HEK293 (cell line): Measurements from ENCODE around the gene CCDC85C.

Experiments
- CTCF ChIA-PET: fragments of 350-600 bp; formaldehyde crosslinking; extraction: SDS; loops from one replicate; lab custom pipeline; 2021; ENCODE audit warnings: antibody characterized with exemption; lab: Yijun Ruan, JAX
- POLR2A ChIA-PET: fragments of 300-600 bp; formaldehyde crosslinking; extraction: SDS; loops from one replicate; lab custom pipeline; 2020; ENCODE audit warnings: antibody characterized with exemption, inconsistent platforms; lab: Yijun Ruan, JAX
- H3K27ac ChIP-seq: fragments of 200-500 bp; sonication (Bioruptor generic); 2 replicates; pipeline ENCODE4 v1.5.1; 2014; ENCODE audit warnings: low read depth, low read length, control low read depth, inconsistent platforms; ENCODE audit errors: extremely low read depth
- H3K36me3 ChIP-seq, 2 experiments: fragments of 200-500 bp in 1 of 2; sonication (Bioruptor generic) in 1 of 2; 1 replicate in 1 of 2; 2 replicates in 1 of 2; pipeline ENCODE4 v1.5.1; 2014 to 2017; ENCODE audit warnings: inconsistent platforms in 2 of 2, low read length in 2 of 2; ENCODE audit not compliant: control insufficient read depth in 2 of 2, insufficient read depth in 1 of 2
- H3K4me1 ChIP-seq: fragments of 200-500 bp; sonication (Bioruptor generic); 2 replicates; pipeline ENCODE4 v1.5.1; 2014; ENCODE audit warnings: mild to moderate bottlenecking, low read length, inconsistent platforms; ENCODE audit not compliant: control insufficient read depth, insufficient read depth
- H3K4me3 ChIP-seq: 2 replicates; pipeline ENCODE4 v1.5.1; 2011; ENCODE audit warnings: low read depth, mild to moderate bottlenecking, control low read depth, low read length, moderate library complexity
- H3K9me3 ChIP-seq: fragments of 200-500 bp; sonication (Bioruptor generic); 2 replicates; pipeline ENCODE4 v1.5.1; 2014; ENCODE audit warnings: low read depth, low read length, inconsistent platforms; ENCODE audit not compliant: control insufficient read depth, insufficient read depth
- GFI1B ChIP-seq: fragments of 450-650 bp; formaldehyde crosslinking; IDR thresholded peaks from 2 replicates; pipeline ENCODE4 v1.5.1; 2016; ENCODE audit warnings: missing biosample characterization, missing genetic modification characterization
- KLF16 ChIP-seq: fragments of 450-650 bp; formaldehyde crosslinking; IDR thresholded peaks from 2 replicates; pipeline ENCODE4 v1.5.1; 2017; ENCODE audit warnings: missing biosample characterization, missing genetic modification characterization
- KLF9 ChIP-seq: fragments of 450-650 bp; formaldehyde crosslinking; IDR thresholded peaks from 2 replicates; pipeline ENCODE4 v1.5.1; 2016; ENCODE audit warnings: missing biosample characterization, missing genetic modification characterization, low read depth
- MZF1 ChIP-seq: fragments of 450-650 bp; formaldehyde crosslinking; IDR thresholded peaks from 2 replicates; pipeline ENCODE4 v1.5.1; 2017; ENCODE audit warnings: missing biosample characterization, missing genetic modification characterization, borderline replicate concordance
- TSHZ1 ChIP-seq: fragments of 450-650 bp; formaldehyde crosslinking; IDR thresholded peaks from 2 replicates; pipeline ENCODE4 v1.5.1; 2016; ENCODE audit warnings: missing biosample characterization, missing genetic modification characterization, borderline replicate concordance
- ZBTB10 ChIP-seq: fragments of 450-650 bp; formaldehyde crosslinking; IDR thresholded peaks from 2 replicates; pipeline ENCODE4 v1.5.1; 2016; ENCODE audit warnings: missing biosample characterization, missing genetic modification characterization
- ZNF114 ChIP-seq: fragments of 450-650 bp; formaldehyde crosslinking; IDR thresholded peaks from 2 replicates; pipeline ENCODE4 v1.5.0; 2017; ENCODE audit warnings: missing biosample characterization, missing genetic modification characterization
- ZNF148 ChIP-seq: fragments of 450-650 bp; formaldehyde crosslinking; IDR thresholded peaks from 2 replicates; pipeline ENCODE4 v1.5.0; 2017; ENCODE audit warnings: missing biosample characterization, missing genetic modification characterization, borderline replicate concordance
- ZNF174 ChIP-seq: fragments of 450-650 bp; formaldehyde crosslinking; IDR thresholded peaks from 2 replicates; pipeline ENCODE4 v1.5.0; 2017; ENCODE audit warnings: missing biosample characterization, mild to moderate bottlenecking, missing genetic modification characterization
- ZNF274 ChIP-seq, 2 experiments: fragments of 200-500 bp in 1 of 2; fragments of 450-650 bp in 1 of 2; sonication (Bioruptor generic) in 1 of 2; formaldehyde crosslinking in 1 of 2; IDR thresholded peaks; 2 replicates each; pipeline versions ENCODE4 v1.5.1 to v1.6.1; 2014 to 2016; ENCODE audit warnings: borderline replicate concordance in 1 of 2, inconsistent platforms in 1 of 2, low read length in 1 of 2, missing biosample characterization in 1 of 2, missing genetic modification characterization in 1 of 2
- ZNF341 ChIP-seq: fragments of 450-650 bp; formaldehyde crosslinking; IDR thresholded peaks from 2 replicates; pipeline ENCODE4; 2016; ENCODE audit warnings: low read depth, missing biosample characterization, missing genetic modification characterization
- ZNF404 ChIP-seq: fragments of 450-650 bp; formaldehyde crosslinking; IDR thresholded peaks from 2 replicates; pipeline ENCODE4 v1.5.1; 2017; ENCODE audit warnings: missing biosample characterization, missing genetic modification characterization
- ZNF416 ChIP-seq: fragments of 450-650 bp; formaldehyde crosslinking; IDR thresholded peaks from 2 replicates; pipeline ENCODE4 v1.5.1; 2016; ENCODE audit warnings: missing biosample characterization, missing genetic modification characterization
- ZNF561 ChIP-seq: fragments of 450-650 bp; IDR thresholded peaks from 2 replicates; pipeline ENCODE4 v1.5.1; 2018; ENCODE audit warnings: missing biosample characterization, missing genetic modification characterization, borderline replicate concordance
- ZNF610 ChIP-seq: fragments of 450-650 bp; formaldehyde crosslinking; IDR thresholded peaks from 2 replicates; pipeline ENCODE4 v1.5.1; 2016; ENCODE audit warnings: missing biosample characterization, missing genetic modification characterization, borderline replicate concordance
- ZNF626 ChIP-seq: fragments of 450-650 bp; sonication (Bioruptor Pico); formaldehyde crosslinking; IDR thresholded peaks from 2 replicates; pipeline ENCODE4 v1.5.1; 2018; ENCODE audit warnings: missing biosample characterization, missing genetic modification characterization, inconsistent platforms
- ZNF76 ChIP-seq: fragments of 450-650 bp; formaldehyde crosslinking; IDR thresholded peaks from 2 replicates; pipeline ENCODE4; 2016; ENCODE audit warnings: low read depth, missing biosample characterization, missing genetic modification characterization, borderline replicate concordance
- ZNF776 ChIP-seq: fragments of 450-650 bp; formaldehyde crosslinking; IDR thresholded peaks from 2 replicates; pipeline ENCODE4 v1.5.0; 2017; ENCODE audit warnings: missing biosample characterization, missing genetic modification characterization, borderline replicate concordance

Gene CCDC85C

GRCh38 chr14:99468081-99468480 is 135.9 kb downstream of the CCDC85C start:
- no peak overlapping the region for H3K27ac ChIP-seq
- POLR2A ChIA-PET: interaction anchor here (1.3 kb wide), 1 partner anchor 11 kb away, joined by 3 read pairs; no protein-coding TSS in a partner anchor
- CTCF ChIA-PET: interaction anchor here (0.6 kb wide), 1 partner anchor 281 kb away, joined by 5 read pairs; no protein-coding TSS in a partner anchor
- no peaks in the 10 kb centered on the region for H3K9me3 ChIP-seq
- no peak for TF ChIP-seq ZNF274 (IDR thresholded peaks at IDR 0.05; ENCODE audit: low read length)
- no peak for TF ChIP-seq ZNF274 (tag by site-specific recombination; IDR thresholded peaks at IDR 0.05; ENCODE audit: borderline replicate concordance)
- TF ChIP-seq GFI1B (tag by site-specific recombination): no peak
- TF ChIP-seq ZNF404 (tag by site-specific recombination): no peak
- TF ChIP-seq KLF9 (tag by site-specific recombination): no peak
- 0 out of 2 replicates have a peak, but pooled peaks have one; percentile 4 for TF ChIP-seq ZNF341 (tag by site-specific recombination)
- TF ChIP-seq MZF1 (tag by site-specific recombination): no peak
- no peak for TF ChIP-seq ZNF610 (tag by site-specific recombination)
- H3K4me1 ChIP-seq: peaks cover 17% of the 10 kb centered on the region
- no peak overlapping the region for H3K4me3 ChIP-seq
- H3K36me3 ChIP-seq: peaks cover 0 to 7% of the 10 kb centered on the region in 2 experiments; a peak in 1 of 3 replicates

GRCh38 chr14:99467336-99468078 is 136.5 kb downstream of the CCDC85C start:
- POLR2A ChIA-PET: interaction anchor here (1.3 kb wide), 1 partner anchor 12 kb away, joined by 3 read pairs; no protein-coding TSS in a partner anchor

GRCh38 chr14:99466758-99467157 is 137.2 kb downstream of the CCDC85C start:
- Histone ChIP-seq H3K4me1 (peaks cover 16% of the 10 kb centered on the region), H3K9me3 (no peaks in the 10 kb centered on the region), H3K4me3 (no peak overlapping the region), H3K27ac (no peak overlapping the region), H3K36me3 (peaks cover 0 to 18% of the 10 kb centered on the region in 2 experiments; a peak in 1 of 3 replicates)
- ChIA-PET POLR2A (interaction anchor here (1.3 kb wide), 1 partner anchor 13 kb away, joined by 3 read pairs; no protein-coding TSS in a partner anchor), CTCF (interaction anchor here (0.6 kb wide), 1 partner anchor 78 kb away, joined by 3 read pairs; no protein-coding TSS in a partner anchor)
- TF ChIP-seq ZNF114 (tag by site-specific recombination) (no peak), ZNF174 (no peak), KLF16 (tag by site-specific recombination) (no peak), ZNF148 (tag by site-specific recombination) (no peak), ZNF776 (tag by site-specific recombination) (no peak), ZNF626 (no peak), TSHZ1 (tag by site-specific recombination) (no peak), ZNF416 (tag by site-specific recombination) (no peak), ZNF561 (tag by site-specific recombination) (no peak), ZBTB10 (tag by site-specific recombination) (no peak)

More at GRCh38 chr14:99467336-99468078, 136.5 kb downstream of the CCDC85C start:
- TF ChIP-seq ZNF76 (tag by site-specific recombination): no peak
- peak; percentile 73 for TF ChIP-seq ZNF341 (tag by site-specific recombination)
- Histone ChIP-seq H3K36me3 (peaks cover 0 to 12% of the 10 kb centered on the region in 2 experiments; a peak in 1 of 3 replicates), H3K9me3 (no peaks in the 10 kb centered on the region), H3K4me3 (no peak overlapping the region), H3K27ac (no peak overlapping the region), H3K4me1 (peaks cover 16% of the 10 kb centered on the region)
- CTCF ChIA-PET: interaction anchor here (0.6 kb wide), 2 partner anchors 79 to 282 kb away, joined by 3 to 5 read pairs; no protein-coding TSS in a partner anchor
